ENCODE data around the gene URB1.
"Not testable (repeated sequence)": the region's sequence is repeated elsewhere in the genome, so short reads cannot be mapped to it uniquely, and the experiment has no call there.

Gene URB1

DNA sequence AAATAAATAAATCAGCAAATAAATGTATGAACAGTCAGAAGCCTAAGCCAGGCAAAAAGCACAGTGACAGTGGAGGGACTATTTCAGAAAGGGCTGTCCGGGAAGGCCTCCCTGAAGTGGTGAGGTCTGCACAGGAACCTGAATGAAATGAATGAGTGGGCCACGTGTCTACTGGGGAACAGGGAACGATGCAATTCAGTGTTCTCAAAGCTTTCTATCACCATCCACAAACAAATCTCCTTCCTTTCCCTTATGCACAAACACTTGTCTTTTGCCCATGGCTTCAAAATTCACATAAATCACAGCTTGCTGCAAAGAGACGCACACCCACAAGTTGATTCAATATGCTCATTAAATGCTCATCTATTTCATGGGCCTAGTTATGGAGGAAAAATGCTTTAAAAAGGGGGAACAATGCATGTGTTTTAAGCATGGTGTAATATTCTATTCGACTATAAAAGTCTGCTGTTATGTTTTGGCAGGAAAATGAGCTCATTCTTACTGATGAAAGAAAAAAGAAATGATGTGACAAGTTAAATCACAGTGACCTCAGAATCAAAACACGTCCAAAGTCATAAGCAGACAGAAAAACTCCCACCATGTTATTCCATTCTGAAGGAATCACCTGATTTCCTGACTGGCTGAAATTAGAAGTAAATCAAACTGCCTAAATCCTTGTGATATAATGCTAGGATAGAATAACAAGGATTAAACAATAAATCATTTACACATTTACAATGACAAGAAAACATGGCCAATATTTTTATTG lies 21.6 kb downstream of the URB1 start:
- no peak for DNase-seq

DNA sequence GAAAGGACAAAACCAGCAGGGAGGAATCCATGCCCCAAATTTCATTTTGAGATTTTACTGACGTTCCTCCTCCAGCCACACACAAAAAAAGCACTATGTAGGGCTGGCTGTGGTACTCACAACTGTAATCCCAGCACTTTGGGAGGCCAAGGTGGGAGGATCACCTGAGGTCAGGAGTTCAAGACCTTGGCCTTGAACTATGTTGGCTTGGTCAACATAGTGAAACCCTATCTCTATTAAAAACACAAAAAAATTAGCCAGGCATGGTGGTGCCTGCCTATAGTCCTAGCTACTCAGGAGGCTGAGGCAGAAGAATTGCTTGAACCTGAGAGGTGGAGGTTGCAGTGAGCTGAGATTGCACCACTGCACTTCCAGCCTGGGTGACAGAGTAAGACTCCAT lies 23.9 kb downstream of the URB1 start:
- not testable (repeated sequence) for DNase-seq

DNA sequence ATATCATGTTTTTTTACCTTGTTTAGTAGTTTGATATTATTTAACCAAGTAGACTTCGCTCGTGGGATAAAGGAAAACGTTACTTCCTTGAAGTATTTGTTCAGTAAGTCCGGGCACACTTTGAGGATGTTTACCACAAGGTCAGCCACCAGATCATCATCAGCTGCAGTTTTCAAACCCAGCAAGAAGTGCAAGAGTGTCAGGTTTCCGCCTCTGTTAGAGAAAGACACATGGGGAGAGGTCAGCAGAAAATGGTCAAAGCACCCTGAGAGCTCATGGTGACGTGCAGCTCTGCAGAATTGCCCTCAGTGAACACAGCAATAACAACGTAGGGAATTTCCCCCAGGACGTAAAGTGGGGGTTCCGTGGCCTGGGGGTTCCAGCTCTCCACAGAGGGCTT lies 24.4 kb downstream of the URB1 start:
- no peak for DNase-seq

DNA sequence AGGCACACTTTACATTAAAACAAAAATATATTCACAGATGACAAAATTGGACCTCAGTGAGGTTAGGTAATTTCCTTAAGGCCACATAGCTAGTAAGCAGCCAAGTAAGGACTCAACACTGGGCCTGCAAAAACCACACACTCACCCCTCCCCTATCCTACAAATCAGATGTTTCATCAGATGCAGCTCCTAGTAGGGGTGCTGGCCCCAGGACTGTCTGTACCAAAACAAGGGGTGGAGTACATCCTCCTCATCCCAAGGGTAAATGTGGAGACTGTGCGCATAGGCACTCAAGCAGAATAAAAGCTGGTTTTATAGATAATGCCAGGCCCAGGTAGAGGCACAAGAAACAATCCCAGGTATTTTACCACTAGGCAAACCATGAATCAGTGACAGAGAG lies 25.7 kb downstream of the URB1 start:
- no peak for DNase-seq

DNA sequence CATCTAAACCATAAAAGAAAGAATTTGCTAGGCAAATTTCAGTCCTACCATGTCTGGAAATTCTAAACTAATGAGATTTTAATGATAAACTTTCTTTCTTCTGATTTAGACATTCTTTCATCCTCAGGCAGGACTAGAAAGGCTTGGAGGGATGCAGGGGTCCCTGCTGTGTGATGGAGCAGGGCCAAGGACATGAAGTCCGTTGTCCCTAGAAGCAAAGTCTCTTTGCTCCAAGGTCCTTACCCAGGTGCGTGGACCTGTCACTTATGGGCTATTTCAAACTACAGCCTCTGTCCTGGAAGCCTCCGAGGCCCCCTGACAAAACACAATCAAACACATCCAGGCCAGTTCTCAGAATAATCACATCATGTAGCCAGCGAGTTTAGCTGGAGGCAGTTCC lies 26.6 kb downstream of the URB1 start:
- DNase-seq: no peak

DNA sequence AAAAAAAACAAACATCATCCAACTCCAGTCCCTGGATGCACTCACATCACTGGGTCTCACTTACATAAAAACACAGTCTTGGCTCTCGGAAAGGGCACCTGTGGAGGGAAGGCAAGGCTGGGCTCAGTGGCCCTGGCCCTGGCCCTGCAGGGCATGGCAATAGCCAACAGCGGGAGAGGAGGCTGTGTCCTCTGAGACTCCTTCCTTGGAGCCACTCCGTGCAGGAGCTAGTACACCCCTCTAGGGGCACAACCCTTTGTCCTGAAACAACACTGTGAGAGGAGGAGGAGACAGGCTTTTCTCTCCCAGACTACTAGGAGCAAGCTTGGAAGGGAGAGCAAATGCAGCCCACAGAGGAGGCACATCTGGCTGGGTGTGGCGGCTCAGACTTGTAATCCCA lies 28.0 kb downstream of the URB1 start:
- no peak for DNase-seq

DNA sequence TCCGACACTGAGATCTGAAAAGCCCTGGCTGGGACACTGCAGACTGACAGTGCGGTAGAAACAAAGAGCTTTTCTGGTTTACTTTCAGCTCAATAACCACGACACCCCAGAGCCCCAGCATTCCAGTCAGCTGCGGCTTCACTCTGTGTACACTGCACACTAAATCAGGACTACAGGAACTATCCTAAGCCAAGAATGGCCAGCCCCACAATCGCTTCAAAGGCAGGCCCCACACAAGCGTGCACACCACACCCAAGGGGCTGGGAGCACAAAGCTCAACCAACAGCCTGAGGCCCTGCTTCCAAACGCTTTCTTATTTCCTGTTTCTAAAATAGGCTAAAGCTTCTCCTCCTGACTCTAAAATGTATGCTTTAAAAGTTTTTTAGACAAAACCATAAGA lies 28.4 kb downstream of the URB1 start:
- DNase-seq: no peak

DNA sequence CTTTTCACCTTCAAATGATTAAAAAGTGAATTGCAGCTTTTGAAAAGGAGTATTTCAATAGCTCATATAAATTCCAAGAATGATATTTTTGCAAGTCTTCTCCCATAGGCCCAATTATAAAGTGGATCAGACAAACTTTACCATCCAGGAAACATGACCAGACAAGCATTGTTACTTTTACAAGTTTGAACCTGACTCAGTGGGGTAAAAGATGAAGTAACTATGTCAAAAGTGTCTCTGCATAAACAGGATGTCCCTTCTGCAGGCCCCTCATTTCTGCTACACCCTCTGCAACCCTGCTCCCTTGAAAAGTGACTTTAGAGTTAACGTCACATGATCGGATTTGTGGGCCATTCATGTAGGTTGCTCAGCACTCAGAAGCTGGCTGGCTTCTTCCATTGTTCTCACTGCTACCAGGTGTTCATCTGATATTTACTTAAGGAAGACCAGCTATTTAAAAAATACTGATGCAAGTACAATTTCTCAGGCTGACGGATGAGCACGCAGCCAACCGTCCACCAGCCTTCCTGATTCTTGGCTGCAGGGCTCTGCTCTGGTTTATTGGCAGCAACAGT lies 32.3 kb downstream of the URB1 start:
- no peak for DNase-seq

DNA sequence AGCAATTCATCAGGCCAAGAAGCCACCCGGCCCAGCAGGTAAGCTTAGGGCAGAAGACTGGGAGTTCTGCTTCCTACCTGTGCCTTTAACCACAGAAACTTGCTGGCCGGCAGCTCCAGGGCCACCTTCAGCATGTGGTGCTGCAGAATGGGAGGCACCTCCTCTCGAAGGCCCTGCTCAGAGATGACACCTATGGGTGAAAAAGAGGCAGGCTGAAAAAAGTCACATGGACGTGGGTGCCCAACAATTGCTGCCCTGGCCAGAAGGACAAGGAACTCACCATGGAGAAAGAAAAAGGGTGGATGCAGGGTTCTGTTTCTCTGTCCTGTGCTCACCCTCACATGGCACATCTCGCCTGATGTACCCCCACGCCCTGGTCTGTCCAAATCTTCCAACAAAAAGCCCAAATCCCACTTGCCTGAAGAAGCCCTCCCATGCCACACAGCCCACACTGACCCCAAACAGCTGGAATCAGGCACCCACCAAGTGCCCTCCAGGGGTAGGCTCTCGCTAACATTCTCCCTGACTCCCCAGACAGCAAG lies 33.0 kb downstream of the URB1 start:
- DNase-seq: no peak

DNA sequence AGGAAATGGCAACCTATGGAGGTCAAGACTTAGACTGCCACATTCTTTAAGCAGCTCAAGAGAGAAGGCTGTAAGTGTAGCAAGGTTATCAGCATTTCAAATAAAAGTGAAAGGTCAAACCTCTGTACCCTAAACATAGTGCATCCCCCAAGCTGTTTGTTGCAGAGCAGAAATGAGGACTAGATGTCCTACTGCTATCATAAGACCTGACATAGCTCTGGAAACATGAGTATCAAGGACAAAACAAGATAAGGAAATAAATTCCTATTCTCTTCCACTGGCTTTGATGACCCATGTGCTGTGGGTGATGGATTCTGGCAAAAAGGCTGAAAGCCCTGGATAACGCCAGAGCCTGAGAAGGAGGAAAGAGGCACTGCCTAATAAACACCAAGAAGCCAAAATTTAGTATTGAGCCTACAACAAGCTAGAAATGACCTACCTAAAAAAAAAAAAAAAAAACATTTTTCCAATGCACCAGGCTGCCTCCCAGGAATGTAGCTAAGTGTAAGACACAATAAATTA lies 35.9 kb downstream of the URB1 start:
- DNase-seq: no peak

DNA sequence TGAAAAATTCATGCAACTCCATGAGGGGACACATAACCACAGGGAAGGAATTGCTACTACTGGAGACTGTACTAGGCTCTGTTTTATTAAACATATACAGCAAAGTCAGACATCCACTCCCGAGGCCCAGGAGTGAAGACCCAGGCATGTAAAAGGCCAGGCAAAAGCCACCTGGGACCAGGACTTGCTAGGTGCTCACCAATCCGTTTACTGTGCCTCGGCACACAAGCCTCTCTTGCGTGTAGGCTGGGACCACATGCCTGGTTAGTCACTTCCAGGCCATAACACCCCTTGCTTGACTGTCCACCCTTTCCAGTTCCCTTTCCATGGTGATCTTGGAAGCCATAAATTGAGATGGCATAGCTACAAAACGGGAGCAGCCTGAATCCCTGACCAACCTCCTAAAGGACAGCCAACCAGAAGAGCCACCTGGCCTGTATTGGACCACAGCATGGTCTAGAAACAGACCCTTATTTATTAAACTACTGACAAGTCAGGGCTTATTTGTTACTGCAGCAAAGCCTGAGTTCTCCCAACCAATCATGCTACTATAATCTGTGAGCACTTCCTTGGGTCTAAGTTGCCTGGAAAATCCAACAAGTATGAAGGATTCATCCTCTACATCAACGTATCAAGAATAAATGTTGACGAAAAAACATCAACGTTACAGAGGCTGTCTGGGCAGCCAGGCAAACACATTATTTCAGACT lies 39.7 kb downstream of the URB1 start:
- no peak for DNase-seq

DNA sequence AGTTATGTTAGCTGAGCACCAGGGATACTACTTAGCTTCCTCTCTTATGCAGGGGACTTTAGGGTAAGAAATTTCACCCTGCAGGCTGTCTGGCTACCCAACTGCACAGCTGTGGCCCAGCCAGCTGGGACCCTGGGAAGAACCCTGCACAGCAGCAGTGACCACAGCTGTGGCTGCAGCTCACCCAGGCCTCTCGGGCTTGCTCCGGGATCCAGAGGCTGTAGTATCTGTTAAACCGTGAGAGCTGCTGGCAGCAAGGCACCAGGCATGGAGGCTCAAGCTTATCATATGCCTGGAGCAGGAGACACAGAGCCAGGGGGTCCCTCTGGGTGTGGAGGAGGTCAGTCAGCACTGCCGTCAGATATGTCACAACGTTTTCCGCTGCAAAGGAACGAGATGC lies 40.3 kb downstream of the URB1 start:
- DNase-seq: no peak

DNA sequence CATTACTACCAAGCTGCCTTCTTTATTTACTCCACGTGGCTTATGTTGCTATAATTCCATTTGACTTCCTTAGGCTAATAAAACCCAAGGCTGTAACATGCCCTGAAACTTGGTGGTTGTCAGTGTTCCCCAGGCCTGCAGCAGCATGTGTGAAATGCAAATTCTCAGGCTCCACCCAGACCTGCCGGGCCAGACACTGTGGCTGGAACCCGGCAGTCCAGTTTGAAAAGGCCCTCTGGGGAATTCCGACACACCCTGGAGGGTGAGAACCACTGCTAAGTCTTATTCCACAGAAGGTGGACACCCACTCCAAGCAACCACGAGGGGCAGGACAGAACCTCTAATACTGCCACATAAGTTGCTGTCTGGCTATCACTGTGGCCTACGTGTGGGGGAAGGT lies 41.4 kb downstream of the URB1 start:
- DNase-seq: no peak

DNA sequence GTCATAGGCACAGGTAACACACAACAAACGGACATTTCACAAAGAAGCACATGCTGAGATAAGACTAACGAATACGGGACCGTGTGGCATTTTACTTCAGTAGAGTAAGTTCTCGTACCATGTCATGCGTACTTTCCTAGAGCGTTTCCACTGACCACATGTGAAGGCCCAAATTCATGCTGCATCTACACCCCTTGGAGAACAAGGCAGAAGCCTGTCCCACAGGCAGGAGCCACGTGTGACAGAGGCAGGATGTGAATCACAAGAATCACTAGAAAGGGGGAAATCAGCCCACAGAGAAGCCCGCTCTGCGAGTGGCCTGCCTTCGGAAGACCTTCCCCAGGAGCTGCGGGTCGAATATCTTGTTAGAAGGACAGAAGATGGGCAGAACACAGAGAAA lies 41.8 kb downstream of the URB1 start:
- DNase-seq: no peak

DNA sequence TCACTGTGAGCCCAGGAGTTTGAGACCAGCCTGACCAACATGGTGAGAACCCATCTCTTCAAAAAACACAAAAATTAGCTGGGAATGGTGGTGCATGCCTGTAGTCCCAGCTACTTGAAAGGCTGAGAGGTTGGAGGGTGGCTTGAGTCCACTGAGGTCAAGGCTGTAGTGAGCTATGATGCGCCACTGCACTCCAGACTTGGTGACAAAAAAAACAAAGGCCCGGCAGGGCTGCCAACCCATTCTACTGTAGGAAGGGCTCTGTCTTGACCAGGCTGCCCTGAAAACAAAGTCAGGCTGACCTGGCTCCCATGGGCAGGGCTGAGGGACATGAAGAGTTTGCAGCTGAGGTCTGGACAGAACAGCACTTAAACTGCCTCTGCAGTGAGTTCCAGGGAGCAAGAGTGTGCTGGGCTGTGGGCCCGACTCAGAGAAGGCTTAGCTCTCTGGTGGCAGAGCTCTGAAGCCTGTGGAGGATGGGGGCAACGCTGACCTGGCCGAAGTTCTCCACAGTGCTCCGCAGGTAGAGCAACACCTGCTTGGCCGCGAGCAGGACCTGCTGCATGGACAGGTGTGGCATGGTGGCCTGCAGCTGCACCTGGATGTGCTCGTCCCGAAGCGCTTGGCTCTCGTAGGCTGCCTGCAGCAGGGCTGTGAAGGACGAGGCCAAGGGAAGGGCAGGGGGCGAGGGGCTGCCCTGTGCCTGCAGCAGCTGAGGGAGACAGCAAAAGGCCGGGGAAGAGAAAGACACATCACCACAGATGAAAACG lies 42.4 kb downstream of the URB1 start:
- no peak for DNase-seq

DNA sequence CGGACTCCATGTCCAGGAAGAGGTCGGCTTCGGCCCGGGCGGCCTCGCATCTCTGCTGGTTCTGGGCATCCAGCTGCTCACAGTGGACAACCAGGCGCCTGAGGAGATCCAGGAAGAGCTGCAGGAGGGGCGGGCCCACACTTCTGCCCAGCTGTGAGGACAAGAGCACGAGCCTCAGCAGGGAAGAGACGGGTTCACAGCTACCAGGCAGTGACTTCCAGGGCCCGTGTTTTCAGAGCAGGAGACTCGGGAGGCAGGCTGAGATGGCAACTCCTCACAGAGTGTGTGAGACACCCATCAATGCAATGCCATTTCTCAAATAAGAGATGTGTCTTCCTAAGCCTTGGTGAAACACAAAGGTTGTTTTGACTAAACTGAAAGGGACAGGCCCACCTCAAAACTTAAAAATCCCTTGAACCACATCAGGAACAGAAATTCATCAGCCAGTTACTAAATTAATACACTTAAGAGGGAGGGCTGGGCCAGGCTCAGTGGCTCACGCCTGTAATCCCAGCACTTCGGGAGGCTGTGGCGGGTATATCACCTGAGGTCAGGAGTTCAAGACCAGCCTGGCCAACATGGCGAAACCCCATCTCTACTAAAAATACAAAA lies 43.4 kb downstream of the URB1 start:
- no peak for DNase-seq

DNA sequence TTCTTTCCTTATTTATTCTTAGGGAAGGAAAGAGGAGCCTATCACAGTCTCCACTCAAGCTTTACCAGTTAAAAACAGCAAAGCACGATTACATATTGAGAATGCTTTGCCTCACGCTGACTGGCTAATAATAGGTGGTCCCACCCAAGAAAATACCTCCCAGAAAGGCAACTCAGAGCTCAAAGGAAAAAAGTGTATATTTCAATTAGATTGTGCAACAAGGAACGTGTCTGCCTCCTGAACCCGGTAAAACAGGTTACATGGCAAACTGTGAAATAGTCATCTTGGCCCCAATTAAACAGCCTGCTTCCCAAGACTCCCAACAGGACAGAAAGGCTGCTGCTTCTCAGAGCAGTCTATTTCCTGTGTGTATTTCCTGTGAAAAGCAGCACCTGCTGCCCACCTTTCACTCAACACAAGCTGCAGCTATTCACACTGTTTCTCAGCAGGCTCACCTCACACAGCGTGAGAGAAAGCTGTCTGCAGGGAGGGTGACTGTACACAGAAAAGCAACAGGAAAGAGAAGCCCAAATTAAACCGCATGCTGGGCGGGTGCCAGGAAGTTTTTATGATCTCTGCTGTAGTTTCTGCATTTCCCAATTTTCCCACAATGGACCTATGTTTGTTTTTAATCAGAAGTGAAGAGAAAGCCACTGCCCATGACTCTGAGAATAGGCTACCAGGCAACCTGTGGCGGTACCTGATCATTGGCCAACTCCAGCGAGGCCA lies 44.0 kb downstream of the URB1 start:
- no peak for DNase-seq

DNA sequence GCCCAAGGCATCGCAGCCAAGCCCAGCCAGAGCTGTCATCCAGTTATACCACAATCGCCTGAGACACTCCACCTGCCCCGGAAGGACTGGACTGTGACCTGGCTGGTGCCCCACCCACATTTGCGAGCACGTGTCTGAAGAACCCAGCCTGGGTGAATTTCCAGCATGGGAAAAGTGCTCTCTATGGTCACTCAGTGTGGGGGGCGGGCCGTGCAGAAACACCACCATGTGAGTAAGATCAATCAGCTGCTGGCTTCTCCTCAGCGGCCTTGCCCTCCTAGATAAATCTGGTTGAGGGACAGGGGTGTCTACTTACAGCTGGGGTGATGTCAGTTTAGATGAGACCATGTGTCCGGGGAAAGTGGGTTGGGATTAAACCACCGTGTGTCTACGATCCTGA lies 44.8 kb downstream of the URB1 start:
- no peak for DNase-seq

DNA sequence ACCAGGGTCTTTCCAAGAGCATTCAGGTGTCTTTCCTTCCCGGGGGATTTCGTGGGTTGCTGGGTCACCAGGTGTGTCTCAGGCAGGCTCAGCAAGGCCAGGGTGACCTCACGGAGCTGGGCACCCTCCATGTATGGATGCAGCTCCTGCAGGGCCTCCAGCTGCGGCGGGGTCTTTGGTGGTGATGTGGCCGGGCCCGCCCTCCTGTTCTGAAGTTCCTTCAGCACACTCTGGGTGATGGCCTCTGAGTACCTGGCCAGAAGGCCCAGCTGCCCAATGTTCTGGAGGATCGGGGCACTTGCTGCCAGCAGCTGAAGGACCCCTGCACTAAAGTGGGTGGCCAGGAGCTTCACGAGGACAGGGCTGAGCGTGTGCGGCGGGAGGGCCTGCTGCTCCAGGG lies 45.5 kb downstream of the URB1 start:
- no peak for DNase-seq

DNA sequence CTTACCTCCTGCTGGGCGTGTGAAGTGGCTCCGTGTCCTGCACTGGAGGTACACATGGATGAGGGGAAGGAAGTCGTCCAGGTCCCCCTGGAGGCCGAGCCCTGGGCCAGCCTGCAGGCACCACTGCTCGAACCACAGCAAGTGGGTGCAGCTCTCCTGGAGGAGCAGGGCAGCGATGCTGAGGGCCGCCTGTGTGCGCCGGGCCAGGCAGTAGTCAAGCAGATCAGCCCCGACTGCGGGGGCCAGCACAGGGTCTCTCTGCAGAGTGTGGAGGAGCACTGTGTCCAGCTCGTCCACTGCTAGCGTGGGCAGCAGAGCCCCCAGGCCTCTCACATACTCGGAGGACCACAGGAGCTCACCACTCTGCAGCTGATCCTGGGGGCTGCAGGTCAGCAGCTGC lies 45.9 kb downstream of the URB1 start:
- no peak for DNase-seq

DNA sequence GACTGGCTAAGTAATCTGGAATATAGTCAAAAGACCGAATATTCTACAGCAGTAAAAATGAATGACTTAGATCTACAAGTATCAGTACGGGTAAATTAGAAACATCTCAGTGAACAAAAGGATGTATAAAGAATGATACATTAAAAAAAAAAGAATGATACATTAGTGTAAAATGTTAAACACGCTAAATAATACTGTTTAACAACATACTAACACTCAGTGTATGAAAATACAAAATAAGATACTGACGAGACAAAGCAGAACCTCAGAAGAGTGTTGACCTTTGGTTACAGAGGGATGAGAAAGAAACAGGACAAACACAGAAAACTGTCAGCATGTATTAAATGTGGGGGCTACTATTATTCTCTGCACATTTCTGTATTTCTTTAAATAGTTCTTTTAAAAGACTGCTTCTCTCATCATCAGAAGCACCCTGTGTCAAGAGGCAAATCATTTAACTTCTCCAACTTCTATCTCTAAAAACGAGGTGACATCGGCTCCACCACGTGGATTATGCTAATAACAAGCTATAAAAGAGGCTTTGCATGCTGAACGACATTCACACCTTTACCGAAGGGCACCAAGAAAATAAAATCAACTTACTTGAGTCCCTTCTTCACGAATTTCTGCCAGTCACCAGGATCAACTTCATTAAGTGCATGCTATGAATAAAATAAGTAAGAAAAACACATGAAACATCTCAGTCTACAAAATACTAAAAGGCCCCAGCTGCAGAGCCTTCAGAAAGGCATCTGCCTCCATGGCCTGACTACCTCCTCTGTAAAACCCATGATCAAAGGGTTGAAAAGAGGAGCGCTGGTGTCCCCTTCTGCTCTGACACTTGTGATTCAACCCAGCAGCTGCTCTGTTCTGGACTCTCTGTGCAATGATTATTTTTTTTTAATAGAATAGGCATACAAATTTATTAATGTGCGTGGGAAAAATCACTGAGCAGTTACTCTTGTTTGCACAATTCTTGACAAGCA lies 51.7 kb downstream of the URB1 start:
- DNase-seq: no peak

All from stimulated activated naive CD4-positive, alpha-beta T cell (primary cell).